G401 (cell line): ENCODE data around the gene ATAD3B. TPM values are rescaled to one million over a fixed set of nuclear protein-coding genes. Genes with fewer than 3 reads are reported as not detected.
A peak's percentile ranks its signal among the peaks of the same experiment; 100 is the strongest.

Experiments
- DNase-seq: peaks from one replicate; pipeline ENCODE4 v3.0.0-alpha.2; 2015; ENCODE audit warnings: low spot score
- in situ Hi-C: cut with HindIII; loops from 2 replicates; pipeline ENCODE4 v1.10.0; 2016; ENCODE audit warnings: low sequenced_read_pairs, mixed read lengths
- total RNA-seq: library from RNA; depleted of rRNA; stranded (reverse); fragments of >200 nt; shearing (Covaris generic); gene quantifications from 2 replicates; pipeline ENCODE4 v1.2.3, GENCODE V29; 2014; rRNA removed

ATAD3B gene
- total RNA-seq, 1 experiment from 2014 or later: 102 TPM

- in situ Hi-C loops: no loop called here
- DNase-seq: no peak
Measured at GRCh38 chr1:1537626-1538250, 66.2 kb downstream of the ATAD3B start.

DNA sequence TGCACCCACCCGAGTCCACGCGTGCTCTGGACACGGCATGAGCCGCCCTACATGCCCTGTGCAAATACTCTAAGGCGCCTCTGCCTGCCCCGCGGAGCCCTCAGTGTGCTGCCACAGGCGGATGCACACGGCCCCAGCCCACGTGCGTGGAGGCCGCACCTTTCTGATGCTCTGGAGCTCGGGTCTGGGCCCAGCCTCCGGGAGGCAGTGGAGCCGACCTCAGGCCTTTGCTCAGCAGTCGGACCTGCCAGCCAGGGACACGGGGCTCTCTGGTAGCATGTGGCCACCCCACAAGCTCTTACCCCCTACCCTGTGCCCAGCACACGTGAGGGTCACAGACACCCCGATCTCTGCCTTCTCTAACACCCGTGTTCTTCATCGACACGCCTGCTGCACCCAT, 66.8 kb downstream of the ATAD3B start:
- in situ Hi-C loops: no loop called here
- no peak for DNase-seq

- DNase-seq: no peak
- in situ Hi-C loops: no loop called here
Measured at GRCh38 chr1:1538989-1539309, 67.4 kb downstream of the ATAD3B start.

DNA sequence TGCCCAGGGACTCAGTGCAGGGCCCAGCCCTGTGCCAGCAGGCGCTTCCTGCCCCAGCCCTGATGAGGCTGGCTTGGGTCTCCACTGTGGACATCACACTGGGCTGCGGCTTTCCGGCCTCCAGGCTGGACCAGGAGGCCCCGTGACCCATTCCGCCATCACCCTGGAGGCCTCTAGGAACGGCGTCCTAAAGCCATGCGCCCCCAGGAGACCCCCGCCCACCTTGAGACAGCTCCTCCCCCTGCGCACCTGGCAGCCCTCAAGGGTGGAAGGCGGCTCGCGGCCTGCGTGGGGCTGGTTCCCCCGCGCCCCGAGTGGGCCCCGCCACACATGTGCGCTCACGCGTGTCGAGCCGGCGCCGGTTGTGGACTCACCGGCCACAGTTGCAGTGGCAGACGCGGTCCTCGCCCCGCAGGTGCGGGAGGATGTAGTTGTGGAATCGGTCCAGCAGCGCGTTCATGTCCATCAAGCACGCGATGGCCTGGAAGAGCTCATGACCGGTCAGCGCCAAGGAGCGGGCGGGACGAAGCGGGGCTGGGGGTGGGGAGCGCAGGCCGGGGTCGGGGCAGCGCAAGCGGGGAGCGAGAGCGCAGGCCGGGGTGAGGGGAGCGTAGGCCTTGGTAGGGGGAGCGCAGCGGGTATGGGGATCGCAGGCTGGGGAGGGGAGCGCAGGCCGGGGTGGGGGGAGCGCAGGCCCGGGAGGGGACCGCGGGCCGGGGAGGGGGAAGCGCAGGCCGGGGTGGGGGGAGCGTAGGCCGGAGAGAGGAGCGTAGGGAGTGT, 67.9 kb downstream of the ATAD3B start:
- in situ Hi-C loops: no loop called here

DNA sequence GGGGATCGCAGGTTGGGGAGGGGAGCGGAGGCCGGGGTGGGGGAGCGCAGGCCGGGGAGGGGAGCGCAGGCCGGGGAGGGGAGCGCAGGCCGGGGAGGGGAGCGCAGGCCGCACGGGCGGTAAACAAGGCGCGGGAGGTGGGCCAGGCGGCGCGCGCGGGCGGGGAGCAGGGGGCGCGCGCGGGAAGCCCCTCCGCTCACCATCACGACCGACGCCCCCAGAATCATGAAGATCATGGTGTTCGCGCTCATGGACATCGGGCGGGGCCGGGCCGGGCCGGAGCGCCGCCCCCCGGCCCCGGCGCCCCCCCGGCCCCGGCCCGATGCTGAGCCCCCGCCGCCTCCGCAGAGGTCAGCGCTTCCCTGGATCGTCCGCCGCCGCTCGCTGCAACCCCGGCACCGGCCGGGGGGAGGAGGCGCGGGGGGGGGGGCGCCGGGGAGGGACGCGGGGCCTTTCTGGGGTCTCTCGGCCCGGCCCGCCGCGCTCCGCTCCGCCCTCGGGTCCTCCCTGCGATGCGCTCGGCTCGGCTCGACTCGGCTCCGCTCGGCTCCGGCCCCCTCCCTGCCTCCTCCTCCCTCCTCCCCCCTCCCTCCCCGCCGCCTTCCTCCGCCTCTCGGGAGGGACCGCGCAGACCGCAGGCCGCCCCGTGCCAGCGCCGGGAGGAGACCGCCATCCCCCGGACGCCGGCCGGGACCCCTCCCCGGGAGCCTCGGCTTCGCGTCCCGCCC, 68.7 kb downstream of the ATAD3B start, which contains the start of gene TMEM240:
Gene TMEM240, minus strand, starts transcription at position 535 of the 728 bp plus-strand sequence. Its CDS starts 278 bp downstream, at position 257.
- in situ Hi-C loops: no loop called here
- peak; percentile 82 for DNase-seq

More for the DNA sequence above, 67.9 kb downstream of the ATAD3B start:
- peak; percentile 60 for DNase-seq

GRCh38 chr1:1540818-1541628, 69.5 kb downstream of the ATAD3B start:
- DNase-seq: no peak
- in situ Hi-C loops: no loop called here

GRCh38 chr1:1541956-1542765, 70.6 kb downstream of the ATAD3B start:
- DNase-seq: no peak
- in situ Hi-C loops: no loop called here

GRCh38 chr1:1542766-1543705, 71.5 kb downstream of the ATAD3B start:
- no peak for DNase-seq
- in situ Hi-C loops: no loop called here

DNA sequence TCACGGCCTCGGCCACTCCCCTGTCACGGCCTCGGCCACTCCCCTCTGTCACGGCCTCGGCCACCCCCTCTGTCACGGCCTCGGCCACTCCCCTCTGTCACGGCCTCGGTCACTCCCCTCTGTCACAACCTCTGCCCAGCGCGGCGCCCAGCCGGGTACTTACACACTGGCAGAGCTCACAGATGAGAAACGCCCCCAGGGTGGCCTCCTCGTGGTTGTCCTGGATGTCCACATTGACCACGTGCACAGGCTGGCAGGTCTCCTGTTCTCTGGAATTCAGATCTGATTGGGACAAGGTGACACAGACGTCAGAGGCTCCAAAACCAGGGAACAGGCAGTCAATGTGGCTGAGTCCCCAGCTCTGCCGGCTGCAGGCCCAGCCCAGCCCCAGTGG, 72.1 kb downstream of the ATAD3B start:
- in situ Hi-C loops: no loop called here
- DNase-seq: no peak

DNA sequence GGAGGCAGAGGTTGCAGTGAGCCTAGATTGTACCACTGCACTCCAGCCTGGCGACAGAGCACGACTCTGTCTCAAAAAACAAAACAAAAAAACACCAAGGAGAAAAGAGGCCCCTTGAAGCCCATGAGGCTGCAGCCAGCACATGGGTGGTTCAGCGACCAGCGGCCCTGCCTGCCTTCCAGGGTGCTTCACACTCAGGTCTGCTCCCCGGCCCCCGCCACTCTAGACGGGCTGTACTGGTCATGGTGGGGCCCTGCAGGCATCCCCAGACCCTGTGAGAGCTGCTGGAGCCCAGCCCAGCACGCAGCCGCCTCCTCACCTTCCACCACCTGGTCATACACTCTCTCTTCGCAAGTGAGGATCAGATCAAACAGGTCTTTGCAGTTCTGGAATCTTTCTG, 73.0 kb downstream of the ATAD3B start:
- in situ Hi-C loops: no loop called here
- no peak for DNase-seq

Other genes with a start within 250 kb of the ATAD3B start
- 92.4 and 99.1 TPM in 2 replicates for gene SDF4, start 239.8 kb upstream of the ATAD3B start, total RNA-seq
- gene B3GALT6, start 239.5 kb upstream of the ATAD3B start, total RNA-seq: 38.4 and 44.3 TPM in 2 replicates
- gene C1QTNF12, start 225.0 kb upstream of the ATAD3B start, total RNA-seq: 5.1 and 13.3 TPM in 2 replicates
- 88.4 and 102 TPM in 2 replicates for gene UBE2J2, start 197.9 kb upstream of the ATAD3B start, total RNA-seq
- 0.71 and 1.2 TPM in 2 replicates for gene SCNN1D, start 191.3 kb upstream of the ATAD3B start, total RNA-seq
- gene ACAP3, start 163.8 kb upstream of the ATAD3B start, total RNA-seq: 23.6 and 33.8 TPM in 2 replicates
- 66.7 and 84.9 TPM in 2 replicates for gene PUSL1, start 163.2 kb upstream of the ATAD3B start, total RNA-seq
- gene INTS11, start 147.1 kb upstream of the ATAD3B start, total RNA-seq: 107 and 109 TPM in 2 replicates
- 22.5 and 23.5 TPM in 2 replicates for gene CPTP, start 147.0 kb upstream of the ATAD3B start, total RNA-seq
- 0.14 TPM in 1 of 2 replicates, not detected in the other for gene TAS1R3, start 140.5 kb upstream of the ATAD3B start, total RNA-seq
- gene DVL1, start 122.3 kb upstream of the ATAD3B start, total RNA-seq: 66.4 and 70.2 TPM in 2 replicates
- 23.0 and 26.7 TPM in 2 replicates for gene MXRA8, start 113.2 kb upstream of the ATAD3B start, total RNA-seq
- gene AURKAIP1, start 96.6 kb upstream of the ATAD3B start, total RNA-seq: 210 and 263 TPM in 2 replicates
- 79.4 and 105 TPM in 2 replicates for gene CCNL2, start 72.4 kb upstream of the ATAD3B start, total RNA-seq
- gene MRPL20, start 64.5 kb upstream of the ATAD3B start, total RNA-seq: 60.9 and 75.0 TPM in 2 replicates
- 0.43 and 0.54 TPM in 2 replicates for gene ANKRD65, start 50.5 kb upstream of the ATAD3B start, total RNA-seq
- gene VWA1, start 36.1 kb upstream of the ATAD3B start, total RNA-seq: 20.3 and 26.8 TPM in 2 replicates
- gene ATAD3C, start 22.1 kb upstream of the ATAD3B start, total RNA-seq: 0.14 TPM in 1 of 2 replicates, not detected in the other
- 88.6 and 111 TPM in 2 replicates for gene ATAD3A, start 40.4 kb downstream of the ATAD3B start, total RNA-seq
- 1.1 TPM in 1 of 2 replicates, not detected in the other for gene TMEM240, start 68.9 kb downstream of the ATAD3B start, total RNA-seq
- gene SSU72, start 103.1 kb downstream of the ATAD3B start, total RNA-seq: 145 and 169 TPM in 2 replicates
- gene FNDC10, start 128.4 kb downstream of the ATAD3B start, total RNA-seq: 1.2 and 6.8 TPM in 2 replicates
- gene MIB2, start 143.7 kb downstream of the ATAD3B start, total RNA-seq: 37.1 and 63.9 TPM in 2 replicates
- gene MMP23B, start 160.4 kb downstream of the ATAD3B start, total RNA-seq: 1.1 and 1.3 TPM in 2 replicates
- gene CDK11B, start 187.2 kb downstream of the ATAD3B start, total RNA-seq: 7.5 and 12.9 TPM in 2 replicates
- 17.8 and 25.2 TPM in 2 replicates for gene SLC35E2B, start 221.0 kb downstream of the ATAD3B start, total RNA-seq